Measurements from ENCODE around the gene TNFSF8. TPM values are rescaled to one million over a fixed set of nuclear protein-coding genes. Genes with fewer than 3 reads are reported as not detected.

TNFSF8 gene
- total RNA-seq, 1 experiment from 2014 or later, result 0.15 TPM

DNA sequence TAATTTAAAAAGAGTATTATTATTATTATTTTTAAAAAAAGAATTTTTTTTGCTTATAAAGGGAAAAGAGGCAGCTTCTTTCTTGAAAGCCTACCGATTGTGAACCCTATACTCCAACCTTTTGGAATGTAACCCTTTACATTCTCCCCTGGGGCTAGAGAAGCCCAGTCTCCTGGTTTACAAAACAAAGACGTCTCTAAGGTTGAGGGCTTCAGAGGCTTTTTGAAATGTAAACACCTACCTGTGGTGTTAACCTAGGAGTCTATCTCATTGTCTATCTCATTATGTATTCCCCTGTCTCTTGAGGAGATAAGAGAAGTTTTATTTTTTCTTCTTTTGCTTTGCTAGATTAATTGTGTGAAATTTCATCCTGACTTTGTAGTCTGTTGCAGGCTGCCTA lies 4.7 kb downstream of the TNFSF8 start:
- DNase-seq (ENCODE audit: low read depth, low spot score) (no peak), ATAC-seq (no peak)
- TF ChIP-seq, protein P1, sequence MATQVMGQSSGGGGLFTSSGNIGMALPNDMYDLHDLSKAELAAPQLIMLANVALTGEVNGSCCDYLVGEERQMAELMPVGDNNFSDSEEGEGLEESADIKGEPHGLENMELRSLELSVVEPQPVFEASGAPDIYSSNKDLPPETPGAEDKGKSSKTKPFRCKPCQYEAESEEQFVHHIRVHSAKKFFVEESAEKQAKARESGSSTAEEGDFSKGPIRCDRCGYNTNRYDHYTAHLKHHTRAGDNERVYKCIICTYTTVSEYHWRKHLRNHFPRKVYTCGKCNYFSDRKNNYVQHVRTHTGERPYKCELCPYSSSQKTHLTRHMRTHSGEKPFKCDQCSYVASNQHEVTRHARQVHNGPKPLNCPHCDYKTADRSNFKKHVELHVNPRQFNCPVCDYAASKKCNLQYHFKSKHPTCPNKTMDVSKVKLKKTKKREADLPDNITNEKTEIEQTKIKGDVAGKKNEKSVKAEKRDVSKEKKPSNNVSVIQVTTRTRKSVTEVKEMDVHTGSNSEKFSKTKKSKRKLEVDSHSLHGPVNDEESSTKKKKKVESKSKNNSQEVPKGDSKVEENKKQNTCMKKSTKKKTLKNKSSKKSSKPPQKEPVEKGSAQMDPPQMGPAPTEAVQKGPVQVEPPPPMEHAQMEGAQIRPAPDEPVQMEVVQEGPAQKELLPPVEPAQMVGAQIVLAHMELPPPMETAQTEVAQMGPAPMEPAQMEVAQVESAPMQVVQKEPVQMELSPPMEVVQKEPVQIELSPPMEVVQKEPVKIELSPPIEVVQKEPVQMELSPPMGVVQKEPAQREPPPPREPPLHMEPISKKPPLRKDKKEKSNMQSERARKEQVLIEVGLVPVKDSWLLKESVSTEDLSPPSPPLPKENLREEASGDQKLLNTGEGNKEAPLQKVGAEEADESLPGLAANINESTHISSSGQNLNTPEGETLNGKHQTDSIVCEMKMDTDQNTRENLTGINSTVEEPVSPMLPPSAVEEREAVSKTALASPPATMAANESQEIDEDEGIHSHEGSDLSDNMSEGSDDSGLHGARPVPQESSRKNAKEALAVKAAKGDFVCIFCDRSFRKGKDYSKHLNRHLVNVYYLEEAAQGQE (IDR thresholded peaks at IDR 0.05; ENCODE audit: insufficient read depth in 1 of 2, low read depth in 2 of 2, low read length in 1 of 2), result no peak
- no peak for TF ChIP-seq SIN3A (IDR thresholded peaks at IDR 0.05; ENCODE audit: borderline replicate concordance, insufficient read depth, low read depth, low read length)
- TF ChIP-seq, protein P2, sequence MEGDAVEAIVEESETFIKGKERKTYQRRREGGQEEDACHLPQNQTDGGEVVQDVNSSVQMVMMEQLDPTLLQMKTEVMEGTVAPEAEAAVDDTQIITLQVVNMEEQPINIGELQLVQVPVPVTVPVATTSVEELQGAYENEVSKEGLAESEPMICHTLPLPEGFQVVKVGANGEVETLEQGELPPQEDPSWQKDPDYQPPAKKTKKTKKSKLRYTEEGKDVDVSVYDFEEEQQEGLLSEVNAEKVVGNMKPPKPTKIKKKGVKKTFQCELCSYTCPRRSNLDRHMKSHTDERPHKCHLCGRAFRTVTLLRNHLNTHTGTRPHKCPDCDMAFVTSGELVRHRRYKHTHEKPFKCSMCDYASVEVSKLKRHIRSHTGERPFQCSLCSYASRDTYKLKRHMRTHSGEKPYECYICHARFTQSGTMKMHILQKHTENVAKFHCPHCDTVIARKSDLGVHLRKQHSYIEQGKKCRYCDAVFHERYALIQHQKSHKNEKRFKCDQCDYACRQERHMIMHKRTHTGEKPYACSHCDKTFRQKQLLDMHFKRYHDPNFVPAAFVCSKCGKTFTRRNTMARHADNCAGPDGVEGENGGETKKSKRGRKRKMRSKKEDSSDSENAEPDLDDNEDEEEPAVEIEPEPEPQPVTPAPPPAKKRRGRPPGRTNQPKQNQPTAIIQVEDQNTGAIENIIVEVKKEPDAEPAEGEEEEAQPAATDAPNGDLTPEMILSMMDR (IDR thresholded peaks at IDR 0.05), result no peak
- no peak for TF ChIP-seq TCF7L2 (IDR thresholded peaks at IDR 0.05; ENCODE audit: low read depth, low read length)
- TF ChIP-seq POLR2AphosphoS5 (IDR thresholded peaks at IDR 0.05; ENCODE audit: low read depth, low read length), result no peak
- in situ Hi-C loops (cut with HindIII; ENCODE audit: low pct_unique_long_range_greater_than_20kb, low sequenced_read_pairs), result no loop called here
- no peaks in the 10 kb centered on the region for H3K36me3 ChIP-seq (ENCODE audit: control insufficient read depth, insufficient read depth, low read length)
- H3K4me3 ChIP-seq (ENCODE audit: low read depth in 2 of 2, low read length in 2 of 2), result no peak overlapping the region
- no peaks in the 10 kb centered on the region for H3K4me1 ChIP-seq (ENCODE audit: control insufficient read depth, insufficient read depth, low read length)
- intact Hi-C loops (cut with micrococcal nuclease; ENCODE audit: unreplicated experiment), result no loop called here
- no peak overlapping the region for H3K27ac ChIP-seq (ENCODE audit: low read length)
- ChIA-PET CTCF (no interaction called here), POLR2A (no interaction called here)
- no peaks in the 10 kb centered on the region for H3K27me3 ChIP-seq (ENCODE audit: control insufficient read depth, insufficient read depth, low read length)
- no peaks in the 10 kb centered on the region for H3K9me3 ChIP-seq (ENCODE audit: control insufficient read depth, insufficient read depth, low read depth, low read length)
- BruUV-seq (replicated peaks), result no TSS peak

DNA sequence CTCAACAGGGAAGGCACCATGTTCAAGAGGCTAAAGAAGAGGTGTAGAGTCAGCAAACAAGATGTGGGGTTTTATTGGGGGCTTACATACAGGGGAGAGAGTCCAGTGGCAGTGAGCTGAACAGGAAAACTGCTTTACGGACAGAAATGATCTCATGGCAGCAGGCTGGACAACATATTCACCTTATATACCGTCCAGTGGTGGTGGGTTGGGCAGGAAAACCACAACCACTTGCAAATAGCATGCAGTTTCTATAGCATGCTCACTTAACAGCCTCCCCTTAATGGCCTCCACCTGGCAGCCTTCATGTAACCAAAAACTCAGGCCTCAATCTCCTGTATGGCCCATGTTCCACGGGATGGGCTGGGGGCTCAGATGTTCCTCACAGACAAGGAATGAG lies 5.4 kb downstream of the TNFSF8 start:
- Histone ChIP-seq H3K4me1 (ENCODE audit: control insufficient read depth, insufficient read depth, low read length) (no peaks in the 10 kb centered on the region), H3K36me3 (ENCODE audit: control insufficient read depth, insufficient read depth, low read length) (no peaks in the 10 kb centered on the region), H3K4me3 (ENCODE audit: low read depth in 2 of 2, low read length in 2 of 2) (no peak overlapping the region), H3K27me3 (ENCODE audit: control insufficient read depth, insufficient read depth, low read length) (no peaks in the 10 kb centered on the region), H3K9me3 (ENCODE audit: control insufficient read depth, insufficient read depth, low read depth, low read length) (no peaks in the 10 kb centered on the region), H3K27ac (ENCODE audit: low read length) (no peak overlapping the region)
- in situ Hi-C loops (cut with HindIII; ENCODE audit: low pct_unique_long_range_greater_than_20kb, low sequenced_read_pairs) (no loop called here), intact Hi-C loops (cut with micrococcal nuclease; ENCODE audit: unreplicated experiment) (no loop called here)
- ChIA-PET POLR2A (no interaction called here), CTCF (no interaction called here)
- DNase-seq (ENCODE audit: low read depth, low spot score) (no peak), ATAC-seq (no peak)
- no TSS peak for BruUV-seq (replicated peaks)
- TF ChIP-seq, protein P1 (IDR thresholded peaks at IDR 0.05; ENCODE audit: insufficient read depth in 1 of 2, low read depth in 2 of 2, low read length in 1 of 2), result no peak
- TF ChIP-seq SIN3A (IDR thresholded peaks at IDR 0.05; ENCODE audit: borderline replicate concordance, insufficient read depth, low read depth, low read length) (no peak), TCF7L2 (IDR thresholded peaks at IDR 0.05; ENCODE audit: low read depth, low read length) (no peak), POLR2AphosphoS5 (IDR thresholded peaks at IDR 0.05; ENCODE audit: low read depth, low read length) (no peak)
- TF ChIP-seq, protein P2 (IDR thresholded peaks at IDR 0.05), result no peak

Measured in Panc1 (cell line).